ENCODE data around the gene SYNE1. TPM values are rescaled to one million over a fixed set of nuclear protein-coding genes. Genes with fewer than 3 reads are reported as not detected.

Gene SYNE1
- total RNA-seq, 3 donors from 2014 or later (not counting 1 experiment from before 2014, with no cell fraction given) = 489 to 570 (median 498) TPM

DNA sequence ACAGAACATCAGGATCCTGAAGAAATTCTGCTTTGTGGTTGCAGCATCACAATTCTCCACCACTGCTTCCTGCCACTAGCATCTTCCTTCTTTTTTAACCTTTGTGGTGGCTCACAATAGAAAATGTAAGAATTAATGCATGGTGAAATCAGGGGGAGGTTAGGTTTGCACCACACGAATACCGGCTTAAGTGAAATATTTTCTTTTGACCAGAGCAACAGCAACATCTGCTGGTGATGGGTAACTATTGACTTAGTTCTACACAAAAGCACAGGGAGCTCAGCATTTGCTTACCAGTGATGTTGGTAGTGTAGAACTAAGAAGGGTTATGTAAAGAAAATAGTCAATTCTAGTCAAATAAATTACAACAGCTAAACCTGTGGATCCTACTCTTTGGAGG, 280.5 kb downstream of the SYNE1 start:
- TF ChIP-seq, protein P1, sequence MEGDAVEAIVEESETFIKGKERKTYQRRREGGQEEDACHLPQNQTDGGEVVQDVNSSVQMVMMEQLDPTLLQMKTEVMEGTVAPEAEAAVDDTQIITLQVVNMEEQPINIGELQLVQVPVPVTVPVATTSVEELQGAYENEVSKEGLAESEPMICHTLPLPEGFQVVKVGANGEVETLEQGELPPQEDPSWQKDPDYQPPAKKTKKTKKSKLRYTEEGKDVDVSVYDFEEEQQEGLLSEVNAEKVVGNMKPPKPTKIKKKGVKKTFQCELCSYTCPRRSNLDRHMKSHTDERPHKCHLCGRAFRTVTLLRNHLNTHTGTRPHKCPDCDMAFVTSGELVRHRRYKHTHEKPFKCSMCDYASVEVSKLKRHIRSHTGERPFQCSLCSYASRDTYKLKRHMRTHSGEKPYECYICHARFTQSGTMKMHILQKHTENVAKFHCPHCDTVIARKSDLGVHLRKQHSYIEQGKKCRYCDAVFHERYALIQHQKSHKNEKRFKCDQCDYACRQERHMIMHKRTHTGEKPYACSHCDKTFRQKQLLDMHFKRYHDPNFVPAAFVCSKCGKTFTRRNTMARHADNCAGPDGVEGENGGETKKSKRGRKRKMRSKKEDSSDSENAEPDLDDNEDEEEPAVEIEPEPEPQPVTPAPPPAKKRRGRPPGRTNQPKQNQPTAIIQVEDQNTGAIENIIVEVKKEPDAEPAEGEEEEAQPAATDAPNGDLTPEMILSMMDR (IDR thresholded peaks at IDR 0.05) = no peak
- WGBS (ENCODE audit: insufficient coverage) = 0% methylated on average over 2 of the region's 2 CpGs
- H3K27me3 ChIP-seq (ENCODE audit: control insufficient read depth, insufficient read depth, low read length) = no peaks in the 10 kb centered on the region
- Mint-ChIP-seq H3K4me1 (peaks cover 0 to 10% of the 10 kb centered on the region in 2 donors), H3K9me3 (no peaks in the 10 kb centered on the region), H3K27me3 (ENCODE audit: low read depth in 2 of 2) (no peaks in the 10 kb centered on the region), H3K36me3 (peaks cover 43% of the 10 kb centered on the region), H3K4me3 (no peak overlapping the region), H3K27ac (peak overlapping the region in 1 of 2 donors; percentile 69)
- no peaks in the 10 kb centered on the region for H3K4me1 ChIP-seq (ENCODE audit: control insufficient read depth, insufficient read depth, low read length)
- peaks cover 67% of the 10 kb centered on the region for H3K36me3 ChIP-seq (ENCODE audit: control insufficient read depth, insufficient read depth, low read length)
- H3K27ac ChIP-seq (ENCODE audit: low read length) = no peak overlapping the region
- ATAC-seq (peak in 1 of 3 donors; percentile 28), DNase-seq (peak in 1 of 2 donors; percentile 61)
- no peak overlapping the region for H3K4me3 ChIP-seq (ENCODE audit: low read length)
- intact Hi-C loops (cut with micrococcal nuclease) = no loop called here
- no peaks in the 10 kb centered on the region for H3K9me3 ChIP-seq (ENCODE audit: control insufficient read depth, insufficient read depth, low read length)

DNA sequence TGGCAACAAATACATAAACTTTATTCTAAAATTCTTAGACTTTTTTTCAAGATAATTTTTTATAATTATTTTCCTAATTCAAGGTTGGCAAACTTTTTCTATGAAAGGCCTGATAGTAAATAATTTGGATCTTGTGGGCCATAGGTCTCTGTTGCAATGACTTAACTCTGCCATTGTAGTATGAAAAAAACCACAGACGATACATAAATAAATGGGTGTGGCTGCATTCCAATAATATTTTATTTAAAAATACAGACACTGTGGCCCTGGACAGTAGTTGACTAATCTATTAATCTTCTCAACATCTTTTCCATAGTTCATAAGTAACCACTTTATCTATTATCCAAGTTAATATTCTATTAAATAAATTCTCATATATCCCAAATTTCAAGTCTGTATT, 281.1 kb downstream of the SYNE1 start:
- ATAC-seq = no peak

DNA sequence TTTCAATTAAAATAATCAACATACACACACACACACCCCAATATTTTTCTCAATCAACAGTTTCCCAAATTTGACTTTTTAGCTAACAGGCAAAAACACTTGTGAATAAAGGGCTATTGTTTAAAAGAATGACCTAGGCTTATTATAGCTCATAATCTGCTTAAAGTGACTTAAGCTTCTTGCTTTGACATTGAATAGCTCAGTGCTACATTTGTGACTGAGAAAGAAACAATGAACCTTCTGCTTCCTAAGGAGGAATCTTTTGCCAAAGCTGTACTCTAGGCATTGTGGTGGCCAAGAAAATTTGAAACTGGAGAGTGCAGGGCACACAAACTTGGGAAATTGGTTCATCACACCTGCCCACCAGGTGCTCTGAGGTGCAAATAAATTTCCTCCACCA, 282.0 kb downstream of the SYNE1 start:
- Mint-ChIP-seq H3K9me3 (no peaks in the 10 kb centered on the region), H3K36me3 (peaks cover 45% of the 10 kb centered on the region), H3K27me3 (ENCODE audit: low read depth in 2 of 2) (no peaks in the 10 kb centered on the region), H3K4me3 (no peak overlapping the region), H3K27ac (peak overlapping the region in 1 of 2 donors; percentile 64), H3K4me1 (peaks cover 0 to 10% of the 10 kb centered on the region in 2 donors)
- Histone ChIP-seq H3K36me3 (ENCODE audit: control insufficient read depth, insufficient read depth, low read length) (peaks cover 67% of the 10 kb centered on the region), H3K9me3 (ENCODE audit: control insufficient read depth, insufficient read depth, low read length) (no peaks in the 10 kb centered on the region), H3K4me3 (ENCODE audit: low read length) (no peak overlapping the region), H3K27me3 (ENCODE audit: control insufficient read depth, insufficient read depth, low read length) (no peaks in the 10 kb centered on the region), H3K4me1 (ENCODE audit: control insufficient read depth, insufficient read depth, low read length) (no peaks in the 10 kb centered on the region), H3K27ac (ENCODE audit: low read length) (no peak overlapping the region)
- intact Hi-C loops (cut with micrococcal nuclease) = no loop called here
- ATAC-seq (no peak), DNase-seq (no peak)
- TF ChIP-seq, protein P1 (IDR thresholded peaks at IDR 0.05) = no peak

More for the DNA sequence above, 281.1 kb downstream of the SYNE1 start:
- Mint-ChIP-seq H3K27me3 (ENCODE audit: low read depth in 2 of 2) (no peaks in the 10 kb centered on the region), H3K9me3 (no peaks in the 10 kb centered on the region), H3K4me3 (no peak overlapping the region), H3K4me1 (peaks cover 0 to 10% of the 10 kb centered on the region in 2 donors), H3K36me3 (peaks cover 45% of the 10 kb centered on the region), H3K27ac (no peak overlapping the region)
- H3K4me3 ChIP-seq (ENCODE audit: low read length) = no peak overlapping the region
- TF ChIP-seq, protein P1 (IDR thresholded peaks at IDR 0.05) = no peak
- H3K27ac ChIP-seq (ENCODE audit: low read length) = no peak overlapping the region
- H3K9me3 ChIP-seq (ENCODE audit: control insufficient read depth, insufficient read depth, low read length) = no peaks in the 10 kb centered on the region
- no peak for DNase-seq
- intact Hi-C loops (cut with micrococcal nuclease) = no loop called here
- no peaks in the 10 kb centered on the region for H3K4me1 ChIP-seq (ENCODE audit: control insufficient read depth, insufficient read depth, low read length)
- H3K36me3 ChIP-seq (ENCODE audit: control insufficient read depth, insufficient read depth, low read length) = peaks cover 66% of the 10 kb centered on the region
- WGBS (ENCODE audit: insufficient coverage) = 100% methylated on average over 1 of the region's 1 CpG
- H3K27me3 ChIP-seq (ENCODE audit: control insufficient read depth, insufficient read depth, low read length) = no peaks in the 10 kb centered on the region

DNA sequence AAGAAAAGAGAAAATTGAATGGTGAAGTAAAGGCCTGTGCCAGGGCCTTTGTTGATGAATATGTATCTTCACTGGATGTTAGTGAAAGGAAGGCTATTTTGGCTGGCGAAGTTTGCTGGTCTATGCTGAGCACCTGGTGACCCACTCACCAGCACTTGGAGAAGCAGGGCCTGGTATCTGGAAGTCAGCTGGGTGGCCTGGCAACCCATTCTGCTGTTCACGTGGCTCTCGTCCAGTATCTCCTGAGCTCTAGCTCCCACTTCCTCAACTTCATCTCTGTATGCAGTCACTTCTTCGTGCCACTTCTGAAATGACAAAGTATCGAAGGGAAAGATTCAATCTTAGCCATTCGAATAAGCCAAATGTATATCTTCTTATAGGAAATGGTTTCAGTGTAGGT, 283.7 kb downstream of the SYNE1 start:
- H3K27ac Mint-ChIP-seq = no peak overlapping the region

More for the DNA sequence above, 283.7 kb downstream of the SYNE1 start:
- no peak for ATAC-seq
- Mint-ChIP-seq H3K9me3 (no peaks in the 10 kb centered on the region), H3K36me3 (peaks cover 45% of the 10 kb centered on the region), H3K4me3 (no peak overlapping the region), H3K4me1 (peaks cover 0 to 10% of the 10 kb centered on the region in 2 donors), H3K27me3 (ENCODE audit: low read depth in 2 of 2) (no peaks in the 10 kb centered on the region)
- H3K4me1 ChIP-seq (ENCODE audit: control insufficient read depth, insufficient read depth, low read length) = no peaks in the 10 kb centered on the region
- no peak for DNase-seq
- no peaks in the 10 kb centered on the region for H3K27me3 ChIP-seq (ENCODE audit: control insufficient read depth, insufficient read depth, low read length)
- 97% methylated on average over 5 of the region's 6 CpGs for WGBS (ENCODE audit: insufficient coverage)
- no peak overlapping the region for H3K4me3 ChIP-seq (ENCODE audit: low read length)
- H3K36me3 ChIP-seq (ENCODE audit: control insufficient read depth, insufficient read depth, low read length) = peaks cover 73% of the 10 kb centered on the region
- TF ChIP-seq, protein P1 (IDR thresholded peaks at IDR 0.05) = no peak
- intact Hi-C loops (cut with micrococcal nuclease) = no loop called here
- no peak overlapping the region for H3K27ac ChIP-seq (ENCODE audit: low read length)
- no peaks in the 10 kb centered on the region for H3K9me3 ChIP-seq (ENCODE audit: control insufficient read depth, insufficient read depth, low read length)

Data from natural killer cell (primary cell).